Measurements from ENCODE around the gene CYP27B1.
A peak's percentile ranks its signal among the peaks of the same experiment; 100 is the strongest.

The CYP27B1 gene

GRCh38 chr12:57772429-57773322 is 5.8 kb upstream of the CYP27B1 start, which contains the start of gene EEF1AKMT3:
Gene EEF1AKMT3 (plus strand): TSS chr12:57772614. CDS start chr12:57772725, 111 bp downstream.
- Histone ChIP-seq H3K27ac (ENCODE audit: poor library complexity, severe bottlenecking) (peak within 1 kb of the TSS; percentile 81), H3K4me1 (ENCODE audit: insufficient read depth, poor library complexity, severe bottlenecking) (no peaks in the 10 kb centered on the region), H3K4me3 (ENCODE audit: severe bottlenecking) (peak within 1 kb of the TSS; percentile 51), H3K36me3 (ENCODE audit: low read depth) (peaks cover 32% of the 10 kb centered on the region), H3K27me3 (ENCODE audit: insufficient read depth, poor library complexity, severe bottlenecking) (no peaks in the 10 kb centered on the region), H3K9me3 (ENCODE audit: severe bottlenecking) (no peaks in the 10 kb centered on the region)
- DNase-seq (ENCODE audit: low spot score) (peak; percentile 72), ATAC-seq (ENCODE audit: low read depth) (peak; percentile 57)
- TF ChIP-seq, protein P1, sequence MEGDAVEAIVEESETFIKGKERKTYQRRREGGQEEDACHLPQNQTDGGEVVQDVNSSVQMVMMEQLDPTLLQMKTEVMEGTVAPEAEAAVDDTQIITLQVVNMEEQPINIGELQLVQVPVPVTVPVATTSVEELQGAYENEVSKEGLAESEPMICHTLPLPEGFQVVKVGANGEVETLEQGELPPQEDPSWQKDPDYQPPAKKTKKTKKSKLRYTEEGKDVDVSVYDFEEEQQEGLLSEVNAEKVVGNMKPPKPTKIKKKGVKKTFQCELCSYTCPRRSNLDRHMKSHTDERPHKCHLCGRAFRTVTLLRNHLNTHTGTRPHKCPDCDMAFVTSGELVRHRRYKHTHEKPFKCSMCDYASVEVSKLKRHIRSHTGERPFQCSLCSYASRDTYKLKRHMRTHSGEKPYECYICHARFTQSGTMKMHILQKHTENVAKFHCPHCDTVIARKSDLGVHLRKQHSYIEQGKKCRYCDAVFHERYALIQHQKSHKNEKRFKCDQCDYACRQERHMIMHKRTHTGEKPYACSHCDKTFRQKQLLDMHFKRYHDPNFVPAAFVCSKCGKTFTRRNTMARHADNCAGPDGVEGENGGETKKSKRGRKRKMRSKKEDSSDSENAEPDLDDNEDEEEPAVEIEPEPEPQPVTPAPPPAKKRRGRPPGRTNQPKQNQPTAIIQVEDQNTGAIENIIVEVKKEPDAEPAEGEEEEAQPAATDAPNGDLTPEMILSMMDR (IDR thresholded peaks at IDR 0.05; ENCODE audit: poor library complexity, severe bottlenecking), result no peak

DNA sequence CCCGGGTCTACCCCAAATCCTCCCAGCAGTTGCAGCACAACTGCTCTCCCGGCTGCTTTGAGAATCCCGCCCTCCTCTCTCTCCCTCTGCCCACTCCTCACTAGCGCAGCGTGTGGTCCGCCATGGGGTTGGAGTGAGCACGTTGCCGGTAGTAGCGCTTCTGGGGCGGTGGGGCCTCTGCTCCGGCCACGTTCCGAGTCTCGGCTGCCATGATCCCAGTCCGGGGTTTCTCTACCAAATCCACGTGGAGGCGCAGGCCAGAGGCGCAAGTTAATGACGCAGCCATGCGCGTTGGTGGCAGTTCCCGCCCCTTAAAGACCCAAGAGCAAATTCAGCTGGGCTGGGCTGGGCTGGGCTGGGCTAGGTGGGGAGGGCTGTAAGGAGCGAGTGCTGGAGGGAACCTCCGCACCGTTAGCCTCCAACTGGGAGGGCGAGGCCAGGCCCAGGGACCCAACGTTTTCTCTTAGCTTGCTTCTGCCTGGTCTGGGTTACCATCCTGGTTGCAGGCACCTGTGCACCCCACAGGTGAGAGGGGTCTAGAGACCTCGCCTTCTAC is 5.1 kb upstream of the CYP27B1 start, which contains the start of gene METTL1:
Gene METTL1, minus strand, starts transcription at position 233 of the 556 bp plus-strand sequence. Its CDS starts 22 bp downstream, at position 211.
- peak; percentile 86 for ATAC-seq (ENCODE audit: low read depth)

GRCh38 chr12:57771236-57771872 is 4.5 kb upstream of the CYP27B1 start:
- peaks cover 32% of the 10 kb centered on the region for H3K36me3 ChIP-seq (ENCODE audit: low read depth)
- H3K4me1 ChIP-seq (ENCODE audit: insufficient read depth, poor library complexity, severe bottlenecking), result peaks cover 4% of the 10 kb centered on the region
- peak overlapping the region; percentile 51 for H3K4me3 ChIP-seq (ENCODE audit: severe bottlenecking)
- H3K9me3 ChIP-seq (ENCODE audit: severe bottlenecking), result no peaks in the 10 kb centered on the region
- ATAC-seq (ENCODE audit: low read depth), result peak; percentile 59
- peak; percentile 93 for DNase-seq (ENCODE audit: low spot score)
- no peaks in the 10 kb centered on the region for H3K27me3 ChIP-seq (ENCODE audit: insufficient read depth, poor library complexity, severe bottlenecking)
- TF ChIP-seq, protein P1 (IDR thresholded peaks at IDR 0.05; ENCODE audit: poor library complexity, severe bottlenecking), result no peak
- H3K27ac ChIP-seq (ENCODE audit: poor library complexity, severe bottlenecking), result peak overlapping the region; percentile 81

More for the DNA sequence above, 5.1 kb upstream of the CYP27B1 start, which contains the start of gene METTL1:
- TF ChIP-seq, protein P1 (IDR thresholded peaks at IDR 0.05; ENCODE audit: poor library complexity, severe bottlenecking), result no peak
- Histone ChIP-seq H3K36me3 (ENCODE audit: low read depth) (peaks cover 32% of the 10 kb centered on the region), H3K27ac (ENCODE audit: poor library complexity, severe bottlenecking) (peak within 1 kb of the TSS; percentile 81), H3K4me3 (ENCODE audit: severe bottlenecking) (peak within 1 kb of the TSS; percentile 51), H3K9me3 (ENCODE audit: severe bottlenecking) (no peaks in the 10 kb centered on the region), H3K27me3 (ENCODE audit: insufficient read depth, poor library complexity, severe bottlenecking) (no peaks in the 10 kb centered on the region), H3K4me1 (ENCODE audit: insufficient read depth, poor library complexity, severe bottlenecking) (peaks cover 4% of the 10 kb centered on the region)
- peak; percentile 96 for DNase-seq (ENCODE audit: low spot score)

DNA sequence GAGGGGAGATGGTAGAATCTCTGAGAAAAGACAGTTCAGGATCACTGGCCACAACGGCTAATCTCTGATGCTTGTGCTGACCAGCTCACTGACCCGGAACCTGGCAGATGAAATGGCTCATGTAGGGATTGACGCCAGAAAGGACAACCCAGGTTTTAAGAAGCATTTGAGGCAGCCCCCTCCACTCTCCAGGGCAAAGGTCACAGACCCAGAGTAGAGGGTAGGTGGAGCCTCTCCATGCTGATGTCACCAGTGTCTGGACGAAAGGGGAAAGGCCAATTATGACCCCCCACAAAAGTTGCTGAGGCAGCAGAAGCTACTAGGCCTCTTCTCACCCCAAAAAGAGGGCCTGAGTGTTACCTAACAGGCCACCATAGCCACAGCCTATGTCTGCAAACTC is 3.9 kb upstream of the CYP27B1 start:
- H3K4me3 ChIP-seq (ENCODE audit: severe bottlenecking), result no peak overlapping the region
- no peak for ATAC-seq (ENCODE audit: low read depth)
- TF ChIP-seq, protein P1 (IDR thresholded peaks at IDR 0.05; ENCODE audit: poor library complexity, severe bottlenecking), result no peak

More for the DNA sequence above, 3.9 kb upstream of the CYP27B1 start:
- Histone ChIP-seq H3K27ac (ENCODE audit: poor library complexity, severe bottlenecking) (peak overlapping the region; percentile 81), H3K9me3 (ENCODE audit: severe bottlenecking) (no peaks in the 10 kb centered on the region), H3K4me1 (ENCODE audit: insufficient read depth, poor library complexity, severe bottlenecking) (peaks cover 4% of the 10 kb centered on the region), H3K27me3 (ENCODE audit: insufficient read depth, poor library complexity, severe bottlenecking) (no peaks in the 10 kb centered on the region), H3K36me3 (ENCODE audit: low read depth) (peaks cover 32% of the 10 kb centered on the region)
- DNase-seq (ENCODE audit: low spot score), result no peak

Measured in RWPE2 (cell line).